Stimulated activated CD4-positive, alpha-beta T cell treated with anti-CD3 and anti-CD28 coated beads, Interleukin-1b, Interleukin-23, amount 100 ng/mL, for 48 hours (primary cell): Measurements from ENCODE around the gene DNAJC4.
A peak's percentile ranks its signal among the peaks of the same experiment; 100 is the strongest.

Source experiments
- DNase-seq: peaks from one replicate; pipeline ENCODE4 v3.0.0-alpha.2; 2020

Gene DNAJC4

DNA sequence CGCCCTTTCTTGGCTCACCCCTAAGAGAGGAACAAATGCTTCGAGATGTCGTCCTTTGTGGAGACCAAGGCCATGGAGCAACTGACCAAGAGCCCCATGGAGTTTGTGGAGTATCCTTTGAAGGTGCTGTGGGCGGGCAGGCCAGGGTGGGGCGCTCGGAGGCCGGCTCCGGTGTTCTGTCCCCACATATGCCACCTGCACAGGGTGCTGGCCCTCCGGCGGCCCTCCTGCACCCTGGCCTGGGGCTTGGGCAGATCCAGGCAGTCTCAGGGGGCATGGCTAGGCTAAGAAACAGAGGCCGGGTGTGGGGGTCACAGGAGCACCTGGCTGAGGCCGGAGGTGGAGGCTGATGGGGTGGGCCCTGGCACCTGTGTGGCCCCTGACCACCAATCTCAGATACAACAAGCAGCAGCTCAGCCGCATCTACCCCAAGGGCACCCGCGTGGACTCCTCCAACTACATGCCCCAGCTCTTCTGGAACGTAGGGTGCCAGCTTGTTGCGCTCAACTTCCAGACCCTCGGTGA is 31.3 kb downstream of the DNAJC4 start:
- no peak for DNase-seq

DNA sequence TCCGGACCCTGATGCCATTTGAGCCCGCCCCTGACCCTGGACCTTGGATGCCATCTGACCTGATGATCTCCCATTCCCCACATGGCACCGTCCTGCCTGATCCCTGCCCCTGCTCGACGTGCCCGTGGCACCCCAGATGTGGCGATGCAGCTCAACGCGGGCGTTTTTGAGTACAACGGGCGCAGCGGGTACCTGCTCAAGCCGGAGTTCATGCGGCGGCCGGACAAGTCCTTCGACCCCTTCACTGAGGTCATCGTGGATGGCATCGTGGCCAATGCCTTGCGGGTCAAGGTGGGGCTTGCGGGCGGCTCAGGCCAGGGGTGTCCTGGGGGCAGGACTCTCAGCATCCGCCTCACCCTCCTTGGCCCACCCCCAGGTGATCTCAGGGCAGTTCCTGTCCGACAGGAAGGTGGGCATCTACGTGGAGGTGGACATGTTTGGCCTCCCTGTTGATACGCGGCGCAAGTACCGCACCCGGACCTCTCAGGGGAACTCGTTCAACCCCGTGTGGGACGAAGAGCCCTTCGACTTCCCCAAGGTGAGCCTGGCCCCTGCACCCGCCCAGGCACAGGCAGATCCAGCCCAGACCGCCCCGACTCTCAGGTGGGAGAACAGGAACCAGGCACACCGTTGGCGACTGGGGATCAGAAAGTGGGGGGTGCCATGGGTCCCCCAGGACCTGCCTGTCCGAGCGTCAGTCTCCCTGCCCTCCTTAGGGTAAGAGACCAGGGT is 32.1 kb downstream of the DNAJC4 start:
- DNase-seq, result no peak

- no peak for DNase-seq
These were observed 32.9 kb downstream of the DNAJC4 start for GRCh38 chr11:64263021-64263946.

- no peak for DNase-seq
These were observed 33.6 kb downstream of the DNAJC4 start for GRCh38 chr11:64263947-64264317.

- no peak for DNase-seq
These were observed 34.1 kb downstream of the DNAJC4 start for GRCh38 chr11:64264371-64264852.

- DNase-seq, result no peak
These were observed 35.1 kb downstream of the DNAJC4 start for GRCh38 chr11:64265176-64266160.

DNA sequence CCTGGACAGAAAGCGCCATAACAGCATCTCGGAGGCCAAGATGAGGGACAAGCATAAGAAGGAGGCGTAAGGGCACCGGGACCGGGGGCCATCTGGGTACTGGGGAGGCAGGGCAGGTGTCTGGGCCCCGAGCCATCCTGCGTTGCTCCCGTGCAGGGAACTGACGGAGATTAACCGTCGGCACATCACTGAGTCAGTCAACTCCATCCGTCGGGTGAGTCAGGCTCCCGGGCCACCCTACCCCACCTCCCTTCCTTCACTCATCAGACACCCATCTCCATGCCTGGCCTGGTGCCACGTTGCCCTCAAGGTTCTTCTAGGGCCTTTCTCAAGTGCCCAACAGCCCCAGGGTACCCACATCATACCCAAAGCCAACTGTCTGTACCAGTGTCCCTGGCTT is 36.0 kb downstream of the DNAJC4 start:
- no peak for DNase-seq

DNA sequence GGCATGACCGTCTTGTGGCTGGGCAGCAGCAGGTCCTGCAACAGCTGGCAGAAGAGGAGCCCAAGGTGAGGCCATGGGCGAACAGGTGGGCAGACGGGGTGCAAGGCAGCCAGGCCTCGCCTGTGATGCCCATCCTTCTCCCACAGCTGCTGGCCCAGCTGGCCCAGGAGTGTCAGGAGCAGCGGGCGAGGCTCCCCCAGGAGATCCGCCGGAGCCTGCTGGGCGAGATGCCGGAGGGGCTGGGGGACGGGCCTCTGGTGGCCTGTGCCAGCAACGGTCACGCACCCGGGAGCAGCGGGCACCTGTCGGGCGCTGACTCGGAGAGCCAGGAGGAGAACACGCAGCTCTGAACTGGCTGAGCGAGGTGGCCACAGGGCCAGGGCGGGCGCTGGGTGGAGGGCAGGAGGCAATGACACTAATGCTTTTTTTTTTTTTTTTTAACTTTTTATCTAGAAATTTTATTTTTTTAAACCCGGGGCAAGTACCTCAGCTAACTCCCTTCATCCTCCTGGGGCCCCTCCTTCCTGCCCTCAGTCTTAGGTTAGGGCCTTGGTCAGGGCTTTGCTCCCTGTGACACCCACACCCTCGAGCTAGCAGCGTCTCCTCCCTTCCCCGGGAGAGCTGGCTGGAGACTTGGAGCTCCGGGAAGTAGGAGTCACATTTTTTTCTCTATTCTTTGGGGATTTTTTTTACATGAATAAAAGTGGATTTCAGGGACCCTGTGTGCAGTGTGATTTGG is 37.0 kb downstream of the DNAJC4 start:
- DNase-seq, result no peak

GRCh38 chr11:64268025-64268892 is 37.9 kb downstream of the DNAJC4 start:
- DNase-seq, result no peak

DNA sequence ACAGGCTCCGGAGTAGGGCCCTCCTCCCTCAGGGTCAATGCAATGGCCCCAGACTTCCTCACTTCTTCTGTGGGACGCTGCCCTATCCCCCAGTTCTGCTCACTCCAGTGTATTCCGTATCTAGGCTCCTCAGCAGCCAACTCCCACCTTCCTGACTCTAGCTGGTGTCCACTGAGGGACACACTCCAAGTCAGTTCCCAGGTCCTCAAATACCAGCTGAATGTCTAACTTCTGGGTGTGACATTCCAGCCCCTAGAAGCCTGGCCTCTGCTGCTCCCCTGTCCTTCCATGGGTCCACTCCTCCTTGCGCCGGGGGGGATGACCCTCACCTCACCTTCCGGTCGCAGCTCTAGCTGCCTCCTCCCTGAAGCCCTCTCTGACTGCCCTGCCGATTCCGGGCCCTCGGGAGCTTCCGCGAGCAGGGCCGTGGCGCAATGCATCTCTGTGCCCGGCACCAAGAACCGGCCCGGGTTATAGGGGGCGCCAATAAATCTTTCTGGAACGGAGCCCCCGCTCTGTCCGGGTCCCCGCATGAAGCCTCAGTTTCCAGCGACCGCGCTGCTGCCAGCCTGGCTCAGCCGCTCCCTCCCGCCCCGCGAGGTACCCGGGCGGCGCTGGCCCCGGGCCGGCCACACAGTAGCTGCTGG is 38.7 kb downstream of the DNAJC4 start:
- DNase-seq, result peak; percentile 66

DNA sequence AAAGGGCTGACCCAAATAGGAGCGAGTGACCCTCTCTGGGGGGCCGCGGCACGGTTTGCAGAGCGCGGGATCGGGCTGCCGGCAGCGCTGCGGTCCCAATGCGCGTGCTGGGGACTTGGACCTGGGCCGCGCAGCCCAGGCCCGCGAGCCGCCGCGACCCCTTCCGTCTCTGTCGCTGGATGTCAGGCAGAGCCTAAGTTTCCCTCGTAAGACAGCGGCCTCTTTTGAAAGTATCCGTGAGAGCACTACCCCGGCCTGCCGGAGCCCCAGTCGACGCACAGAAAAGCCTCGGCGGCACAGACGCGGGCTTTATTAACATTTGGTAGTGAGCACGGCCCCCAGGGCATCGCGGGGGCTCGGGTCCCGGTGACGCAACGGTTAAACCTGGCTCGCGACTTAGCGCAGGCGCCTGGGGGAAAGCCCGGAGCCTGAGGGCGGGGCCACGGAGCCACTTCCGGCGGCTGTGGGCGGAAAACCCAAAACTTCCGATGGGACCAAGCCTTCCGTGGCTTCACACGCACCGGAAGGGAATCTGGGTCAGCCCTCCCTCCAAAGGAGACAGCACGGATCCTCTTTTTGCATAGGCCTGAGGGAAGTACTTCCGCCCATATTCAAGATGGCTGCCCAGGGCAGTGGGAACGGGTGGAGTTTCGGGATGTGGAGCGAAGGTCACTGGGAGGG is 39.3 kb downstream of the DNAJC4 start:
- peak; percentile 98 for DNase-seq

DNA sequence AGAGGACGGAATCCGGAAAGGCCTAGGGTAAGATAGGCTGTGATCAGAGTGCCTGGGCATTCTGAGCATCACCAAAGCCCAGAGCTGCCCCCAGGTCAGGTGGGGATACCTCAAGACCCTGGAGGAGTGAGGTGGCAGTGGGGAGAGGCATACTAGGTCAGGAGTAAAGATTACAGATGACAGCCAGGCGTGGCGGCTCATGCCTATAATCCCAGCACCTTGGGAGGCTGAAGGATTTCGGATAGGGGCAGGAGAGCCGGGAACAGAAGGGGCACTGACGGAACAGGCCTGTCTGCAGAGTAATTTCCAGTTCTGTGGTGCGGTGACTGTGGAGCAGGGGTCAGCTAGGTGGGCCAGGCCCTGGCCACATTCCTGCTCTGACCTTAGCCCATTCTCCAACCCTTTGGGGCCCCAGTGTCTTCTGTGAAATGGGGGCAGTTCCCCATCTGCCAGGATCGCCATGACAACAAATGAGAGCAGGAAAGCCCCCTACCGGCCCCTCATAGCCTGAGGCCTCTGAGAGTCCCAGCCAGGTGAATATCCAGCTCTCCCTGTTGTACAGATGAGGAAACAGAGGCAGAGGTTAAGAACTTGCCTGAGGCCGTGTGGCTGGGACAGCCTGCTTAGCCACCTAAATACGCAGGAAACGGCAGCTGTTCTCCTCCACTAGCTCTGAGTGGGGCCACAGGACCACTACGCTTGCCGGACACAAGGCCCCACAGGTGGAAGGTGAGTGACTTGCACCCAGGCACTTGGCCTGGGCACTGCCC is 44.9 kb downstream of the DNAJC4 start:
- DNase-seq, result no peak

GRCh38 chr11:64275841-64276240 is 45.5 kb downstream of the DNAJC4 start:
- DNase-seq, result no peak

DNA sequence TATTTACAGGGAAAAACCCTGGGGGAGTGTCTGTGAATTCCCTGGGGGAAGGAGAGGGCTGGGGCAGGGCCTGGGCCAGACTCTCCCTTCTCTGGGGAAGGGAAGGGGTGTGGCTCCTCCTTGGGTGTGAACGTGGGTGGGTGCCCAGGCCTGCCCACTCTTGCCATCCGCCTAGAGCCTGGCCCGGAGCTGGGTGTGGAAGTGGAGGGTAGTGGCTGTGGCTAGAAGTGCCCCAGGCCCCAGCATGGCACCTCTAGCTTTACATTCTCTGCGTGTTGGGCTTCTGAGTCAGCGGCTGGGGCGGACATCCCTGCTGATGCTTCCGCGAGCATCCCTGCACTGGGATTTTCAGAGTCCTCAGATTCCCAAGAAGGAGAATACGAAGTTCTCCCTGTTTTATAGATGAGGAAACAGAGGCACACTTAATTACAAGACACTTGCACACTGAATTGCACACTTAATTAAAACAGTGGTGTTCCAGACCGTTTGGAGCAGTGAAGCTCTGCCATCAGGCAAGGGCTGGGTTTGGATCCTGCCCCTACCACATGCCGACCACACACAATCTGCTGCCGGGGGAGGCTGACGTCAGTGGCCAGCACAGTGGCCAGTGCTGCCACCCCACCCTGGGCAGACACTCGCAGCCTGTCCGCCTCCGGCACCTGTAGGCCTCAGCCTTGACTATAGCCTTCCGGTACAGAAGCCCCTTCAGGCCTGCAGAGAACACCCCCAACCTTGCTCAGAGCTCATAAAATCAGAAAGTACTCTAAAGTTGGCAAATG is 46.5 kb downstream of the DNAJC4 start:
- no peak for DNase-seq

GRCh38 chr11:64278576-64279190 is 48.3 kb downstream of the DNAJC4 start:
- DNase-seq, result no peak

DNA sequence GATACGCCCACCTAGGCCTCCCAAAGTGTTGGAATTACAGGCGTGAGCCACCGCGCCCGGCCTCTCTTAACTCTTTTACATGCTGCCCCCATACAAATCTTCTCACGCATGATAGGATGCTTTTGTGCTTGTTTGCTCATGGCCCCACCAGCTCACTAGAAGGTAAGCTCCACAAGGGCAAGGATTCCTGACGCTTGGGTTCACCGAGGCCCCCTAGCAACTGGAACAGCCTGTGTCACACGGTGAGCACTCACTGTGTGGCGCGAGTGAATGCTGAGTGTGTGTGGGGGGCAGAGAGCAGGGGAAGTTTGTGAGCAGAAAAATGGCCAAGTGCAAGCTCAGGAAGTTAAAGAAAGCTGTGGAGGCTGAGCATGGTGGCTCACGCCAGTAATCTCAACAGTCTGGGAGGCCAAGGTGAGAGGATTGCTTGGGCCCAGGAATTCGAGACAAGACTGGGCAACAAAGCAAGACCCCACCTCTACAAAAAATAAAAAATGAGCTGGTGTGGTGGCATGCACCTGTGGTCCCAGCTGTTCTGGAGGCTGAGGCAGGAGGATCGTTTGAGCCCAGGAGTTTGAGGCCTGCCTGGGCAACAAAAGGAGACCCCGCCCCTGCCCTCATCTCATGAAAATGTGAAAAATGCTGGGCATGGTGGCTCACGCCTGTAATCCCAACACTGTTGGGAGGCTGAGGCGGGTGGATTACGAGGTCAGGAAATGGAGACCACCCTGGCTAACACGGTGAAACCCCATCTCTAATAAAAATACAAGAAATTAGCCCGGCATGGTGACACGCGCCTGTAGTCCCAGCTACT is 51.8 kb downstream of the DNAJC4 start:
- no peak for DNase-seq

GRCh38 chr11:64283092-64283491 is 52.7 kb downstream of the DNAJC4 start:
- DNase-seq, result no peak
